Measurements from ENCODE around the gene NKD1. TPM values are rescaled to one million over a fixed set of nuclear protein-coding genes. Genes with fewer than 3 reads are reported as not detected.

The NKD1 gene
- total RNA-seq, 1 experiment from 2014 or later: 11.4 TPM

- no peak overlapping the region for H3K27ac ChIP-seq (ENCODE audit: low read depth, low read length)
- no peaks in the 10 kb centered on the region for H3K79me2 ChIP-seq (ENCODE audit: insufficient read depth, low read length)
- DNase-seq (ENCODE audit: low read depth, low spot score): no peak
- H4K20me1 ChIP-seq (ENCODE audit: insufficient read depth): no peaks in the 10 kb centered on the region
- TF ChIP-seq CBX3 (IDR thresholded peaks at IDR 0.05; ENCODE audit: low read depth) (no peak), EZH2phosphoT487 (IDR thresholded peaks at IDR 0.05; ENCODE audit: borderline replicate concordance) (no peak), ELF1 (IDR thresholded peaks at IDR 0.05; ENCODE audit: borderline replicate concordance, low read depth) (no peak), YY1 (IDR thresholded peaks at IDR 0.05; ENCODE audit: extremely low read depth, insufficient replicate concordance, low read depth, low read length) (no peak), EGR1 (IDR thresholded peaks at IDR 0.05; ENCODE audit: low read depth) (no peak), EZH2 (IDR thresholded peaks at IDR 0.05) (no peak), POLR2AphosphoS5 (IDR thresholded peaks at IDR 0.05; ENCODE audit: low read depth, low read length) (no peak), JUND (IDR thresholded peaks at IDR 0.05) (no peak), TCF7L2 (IDR thresholded peaks at IDR 0.05; ENCODE audit: borderline replicate concordance, extremely low read depth, insufficient read depth, insufficient read length) (no peak), POLR2A (IDR thresholded peaks at IDR 0.05; ENCODE audit: borderline replicate concordance, extremely low read depth, insufficient read depth, insufficient read length) (no peak), SP1 (IDR thresholded peaks at IDR 0.05; ENCODE audit: low read depth) (no peak), SIN3A (IDR thresholded peaks at IDR 0.05; ENCODE audit: low read depth) (no peak), FOSL1 (IDR thresholded peaks at IDR 0.05; ENCODE audit: low read depth) (no peak), RAD21 (IDR thresholded peaks at IDR 0.05; ENCODE audit: low read depth) (no peak)
- TF ChIP-seq, protein P1, sequence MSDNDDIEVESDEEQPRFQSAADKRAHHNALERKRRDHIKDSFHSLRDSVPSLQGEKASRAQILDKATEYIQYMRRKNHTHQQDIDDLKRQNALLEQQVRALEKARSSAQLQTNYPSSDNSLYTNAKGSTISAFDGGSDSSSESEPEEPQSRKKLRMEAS (IDR thresholded peaks at IDR 0.05): no peak
- TF ChIP-seq, protein P2, sequence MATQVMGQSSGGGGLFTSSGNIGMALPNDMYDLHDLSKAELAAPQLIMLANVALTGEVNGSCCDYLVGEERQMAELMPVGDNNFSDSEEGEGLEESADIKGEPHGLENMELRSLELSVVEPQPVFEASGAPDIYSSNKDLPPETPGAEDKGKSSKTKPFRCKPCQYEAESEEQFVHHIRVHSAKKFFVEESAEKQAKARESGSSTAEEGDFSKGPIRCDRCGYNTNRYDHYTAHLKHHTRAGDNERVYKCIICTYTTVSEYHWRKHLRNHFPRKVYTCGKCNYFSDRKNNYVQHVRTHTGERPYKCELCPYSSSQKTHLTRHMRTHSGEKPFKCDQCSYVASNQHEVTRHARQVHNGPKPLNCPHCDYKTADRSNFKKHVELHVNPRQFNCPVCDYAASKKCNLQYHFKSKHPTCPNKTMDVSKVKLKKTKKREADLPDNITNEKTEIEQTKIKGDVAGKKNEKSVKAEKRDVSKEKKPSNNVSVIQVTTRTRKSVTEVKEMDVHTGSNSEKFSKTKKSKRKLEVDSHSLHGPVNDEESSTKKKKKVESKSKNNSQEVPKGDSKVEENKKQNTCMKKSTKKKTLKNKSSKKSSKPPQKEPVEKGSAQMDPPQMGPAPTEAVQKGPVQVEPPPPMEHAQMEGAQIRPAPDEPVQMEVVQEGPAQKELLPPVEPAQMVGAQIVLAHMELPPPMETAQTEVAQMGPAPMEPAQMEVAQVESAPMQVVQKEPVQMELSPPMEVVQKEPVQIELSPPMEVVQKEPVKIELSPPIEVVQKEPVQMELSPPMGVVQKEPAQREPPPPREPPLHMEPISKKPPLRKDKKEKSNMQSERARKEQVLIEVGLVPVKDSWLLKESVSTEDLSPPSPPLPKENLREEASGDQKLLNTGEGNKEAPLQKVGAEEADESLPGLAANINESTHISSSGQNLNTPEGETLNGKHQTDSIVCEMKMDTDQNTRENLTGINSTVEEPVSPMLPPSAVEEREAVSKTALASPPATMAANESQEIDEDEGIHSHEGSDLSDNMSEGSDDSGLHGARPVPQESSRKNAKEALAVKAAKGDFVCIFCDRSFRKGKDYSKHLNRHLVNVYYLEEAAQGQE (IDR thresholded peaks at IDR 0.05; ENCODE audit: low read depth): no peak
- TF ChIP-seq, protein P3, sequence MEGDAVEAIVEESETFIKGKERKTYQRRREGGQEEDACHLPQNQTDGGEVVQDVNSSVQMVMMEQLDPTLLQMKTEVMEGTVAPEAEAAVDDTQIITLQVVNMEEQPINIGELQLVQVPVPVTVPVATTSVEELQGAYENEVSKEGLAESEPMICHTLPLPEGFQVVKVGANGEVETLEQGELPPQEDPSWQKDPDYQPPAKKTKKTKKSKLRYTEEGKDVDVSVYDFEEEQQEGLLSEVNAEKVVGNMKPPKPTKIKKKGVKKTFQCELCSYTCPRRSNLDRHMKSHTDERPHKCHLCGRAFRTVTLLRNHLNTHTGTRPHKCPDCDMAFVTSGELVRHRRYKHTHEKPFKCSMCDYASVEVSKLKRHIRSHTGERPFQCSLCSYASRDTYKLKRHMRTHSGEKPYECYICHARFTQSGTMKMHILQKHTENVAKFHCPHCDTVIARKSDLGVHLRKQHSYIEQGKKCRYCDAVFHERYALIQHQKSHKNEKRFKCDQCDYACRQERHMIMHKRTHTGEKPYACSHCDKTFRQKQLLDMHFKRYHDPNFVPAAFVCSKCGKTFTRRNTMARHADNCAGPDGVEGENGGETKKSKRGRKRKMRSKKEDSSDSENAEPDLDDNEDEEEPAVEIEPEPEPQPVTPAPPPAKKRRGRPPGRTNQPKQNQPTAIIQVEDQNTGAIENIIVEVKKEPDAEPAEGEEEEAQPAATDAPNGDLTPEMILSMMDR (IDR thresholded peaks at IDR 0.05 in 2 of 3, conservative IDR thresholded peaks at IDR 0.05 in 1 of 3; ENCODE audit: borderline replicate concordance in 1 of 3, insufficient read depth in 1 of 3, low read depth in 2 of 3, low read length in 2 of 3): no peak
- BruUV-seq (replicated peaks): no TSS peak
- ATAC-seq: no peak
- CTCF ChIA-PET: no interaction called here
- no peak overlapping the region for H3K4me2 ChIP-seq (ENCODE audit: low read length)
- no peak overlapping the region for H2AFZ ChIP-seq (ENCODE audit: low read depth, low read length, poor library complexity, severe bottlenecking)
- intact Hi-C loops (cut with micrococcal nuclease): no loop called here
- RAD21 ChIA-PET (ENCODE audit: low non-redundant PET in 1 of 2, low total read pairs in 2 of 2, uncharacterized antibody in 2 of 2, unreplicated experiment in 2 of 2): no interaction called here
- no peaks in the 10 kb centered on the region for H3K9me3 ChIP-seq (ENCODE audit: control insufficient read depth in 1 of 2, insufficient read depth in 1 of 2, low read depth in 1 of 2, low read length in 2 of 2)
- no peaks in the 10 kb centered on the region for H3K36me3 ChIP-seq (ENCODE audit: control insufficient read depth in 1 of 2, insufficient read depth in 2 of 2, low read length in 2 of 2)
- H3K9ac ChIP-seq (ENCODE audit: low read length): no peak overlapping the region
- no peaks in the 10 kb centered on the region for H3K9me2 ChIP-seq (ENCODE audit: insufficient read depth)
- peaks cover 0 to 6% of the 10 kb centered on the region in 2 experiments; a peak in 1 of 4 replicates for H3K4me1 ChIP-seq (ENCODE audit: control insufficient read depth in 1 of 2, insufficient read depth in 2 of 2, low read length in 2 of 2)
- H3K27me3 ChIP-seq (ENCODE audit: insufficient read depth, low read length): no peaks in the 10 kb centered on the region
- POLR2A ChIA-PET: no interaction called here
- H3K4me3 ChIP-seq (replicated peaks in 1 of 2; ENCODE audit: low read depth in 1 of 2, low read length in 2 of 2): no peak overlapping the region
Measured at GRCh38 chr16:50631249-50631984, 83.2 kb downstream of the NKD1 start.
